Sigmoid colon (tissue), 7 donors: ENCODE results near the gene PRELID2. TPM values are rescaled to one million over a fixed set of nuclear protein-coding genes. Genes with fewer than 3 reads are reported as not detected.

ENCODE experiments used
- DNase-seq: peaks from one replicate; pipeline ENCODE4 v3.0.0-alpha.2; 2019
- H3K27ac ChIP-seq, 4 donors: fragments of 200-600 bp; sonication (generic); one replicate each; pipeline ENCODE4 v1.5.1; 2016 to 2019; ENCODE audit warnings: mild to moderate bottlenecking in 1 of 4
- H3K27me3 ChIP-seq, 3 donors: fragments of 200-600 bp; sonication (generic); one replicate each; pipeline ENCODE4 v1.5.1; 2019; ENCODE audit warnings: mild to moderate bottlenecking in 1 of 3
- H3K36me3 ChIP-seq, 4 donors: fragments of 200-600 bp; sonication (generic); one replicate each; pipeline ENCODE4 v1.5.1; 2016 to 2019
- H3K4me1 ChIP-seq, 4 donors: fragments of 200-600 bp; sonication (generic); one replicate each; pipeline ENCODE4 v1.5.1; 2017 to 2019
- H3K4me3 ChIP-seq, 4 donors: fragments of 200-600 bp; sonication (generic); one replicate each; pipeline ENCODE4 v1.5.1; 2017 to 2019; ENCODE audit warnings: mild to moderate bottlenecking in 2 of 4, moderate library complexity in 1 of 4
- H3K9me3 ChIP-seq, 4 donors: fragments of 200-600 bp in 3 of 4; sonication (generic) in 3 of 4; one replicate each; pipeline versions ENCODE4 v1.5.1 to v1.6.1; 2013 to 2019
- EP300 ChIP-seq, 4 donors: sonication (generic); formaldehyde crosslinking; IDR thresholded peaks; one replicate each; pipeline ENCODE4 v1.6.1; 2017; ENCODE audit warnings: antibody characterized with exemption in 4 of 4
- POLR2A ChIP-seq, 2 donors: fragments of 450-650 bp; IDR thresholded peaks; one replicate each; pipeline ENCODE4 v1.6.1; 2016; ENCODE audit warnings: antibody characterized with exemption in 2 of 2, mild to moderate bottlenecking in 2 of 2, moderate library complexity in 2 of 2
- POLR2AphosphoS5 ChIP-seq, 4 donors: sonication (generic); formaldehyde crosslinking; IDR thresholded peaks; one replicate each; pipeline ENCODE4 v1.6.1; 2017; ENCODE audit warnings: antibody characterized with exemption in 4 of 4
- WGBS, 2 donors: extraction: QIAGEN DNeasy Blood & Tissue Kit; methylation state at CpG; one replicate each; pipeline ENCODE4 v1.1.7; 2013; 5-methylcytosine and 5-hydroxymethylcytosine counted together
- intact Hi-C: fragments of 100-400 bp; cut with DNase I; formaldehyde crosslinking; loops from one replicate; pipeline ENCODE4 v1.15.1; 2023
- polyA plus RNA-seq, 3 donors: library from polyadenylated mRNA; stranded (reverse); fragments of 200-250 nt; gene quantifications; one replicate each; pipeline ENCODE4 v1.2.3, GENCODE V29; 2013
- total RNA-seq, 4 donors: library from RNA; depleted of rRNA; stranded (reverse); fragments of >200 nt; gene quantifications; one replicate each; pipeline ENCODE4 v1.1.0, GENCODE V29; 2016
- TF ChIP-seq, protein P1 (sequence below), 4 experiments: fragments of 450-650 bp in 3 of 4; fragments of 200-600 bp in 1 of 4; IDR thresholded peaks; one replicate each; pipeline ENCODE4 v1.5.1; 2016 to 2019; ENCODE audit warnings: antibody characterized with exemption in 4 of 4, mild to moderate bottlenecking in 3 of 4, moderate library complexity in 2 of 4
- donor health status: healthy with polysubstance abuse.
- donor health status: Bipolar disorder and iron deficiency.
- donor health status: healthy.

PRELID2 gene
- total RNA-seq: 10 to 100 TPM in 3 of 4 donors, 1 to 10 TPM in 1; 7.1 to 19.9 (median 12.5) TPM
- 10 to 100 TPM; 38.8 to 62.5 (median 60.1) TPM for polyA plus RNA-seq

GRCh38 chr5:145834917-145835847, at the start of gene PRELID2:
Gene PRELID2, minus strand, starts transcription at chr5:145835342. Its CDS starts 91 bp downstream, at chr5:145835251.
- peak; percentile 92 for DNase-seq
- no peaks in the 10 kb centered on the region for H3K27me3 ChIP-seq
- H3K36me3 ChIP-seq: no peaks in the 10 kb centered on the region
- no peaks in the 10 kb centered on the region for H3K9me3 ChIP-seq
- TF ChIP-seq, protein P1, sequence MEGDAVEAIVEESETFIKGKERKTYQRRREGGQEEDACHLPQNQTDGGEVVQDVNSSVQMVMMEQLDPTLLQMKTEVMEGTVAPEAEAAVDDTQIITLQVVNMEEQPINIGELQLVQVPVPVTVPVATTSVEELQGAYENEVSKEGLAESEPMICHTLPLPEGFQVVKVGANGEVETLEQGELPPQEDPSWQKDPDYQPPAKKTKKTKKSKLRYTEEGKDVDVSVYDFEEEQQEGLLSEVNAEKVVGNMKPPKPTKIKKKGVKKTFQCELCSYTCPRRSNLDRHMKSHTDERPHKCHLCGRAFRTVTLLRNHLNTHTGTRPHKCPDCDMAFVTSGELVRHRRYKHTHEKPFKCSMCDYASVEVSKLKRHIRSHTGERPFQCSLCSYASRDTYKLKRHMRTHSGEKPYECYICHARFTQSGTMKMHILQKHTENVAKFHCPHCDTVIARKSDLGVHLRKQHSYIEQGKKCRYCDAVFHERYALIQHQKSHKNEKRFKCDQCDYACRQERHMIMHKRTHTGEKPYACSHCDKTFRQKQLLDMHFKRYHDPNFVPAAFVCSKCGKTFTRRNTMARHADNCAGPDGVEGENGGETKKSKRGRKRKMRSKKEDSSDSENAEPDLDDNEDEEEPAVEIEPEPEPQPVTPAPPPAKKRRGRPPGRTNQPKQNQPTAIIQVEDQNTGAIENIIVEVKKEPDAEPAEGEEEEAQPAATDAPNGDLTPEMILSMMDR (IDR thresholded peaks at IDR 0.05): no peak
- TF ChIP-seq POLR2A (IDR thresholded peaks at IDR 0.05): peak; percentile 14 to 39
- peak; percentile 28 to 69 (median 62) for TF ChIP-seq POLR2AphosphoS5 (IDR thresholded peaks at IDR 0.05)
- H3K4me1 ChIP-seq: peaks cover 0 to 30% (median 27%) of the 10 kb centered on the region in 4 donors
- peak within 1 kb of the TSS; percentile 70 to 83 (median 80) for H3K27ac ChIP-seq
- H3K4me3 ChIP-seq: peak within 1 kb of the TSS; percentile 53 to 82 (median 68)
- WGBS, 2 donors: 1% methylated on average over 71 of the region's 71 CpGs
- intact Hi-C loops: loop anchor here (5.0 kb wide), 2 partner anchors 153 to 1633 kb away; no protein-coding TSS in a partner anchor

GRCh38 chr5:145874765-145875164, 39.6 kb upstream of the PRELID2 start:
- no peaks in the 10 kb centered on the region for H3K27me3 ChIP-seq
- intact Hi-C loops: no loop called here
- no peaks in the 10 kb centered on the region for H3K9me3 ChIP-seq
- no peak for TF ChIP-seq POLR2A (IDR thresholded peaks at IDR 0.05)
- TF ChIP-seq EP300 (IDR thresholded peaks at IDR 0.05): no peak
- no peak for TF ChIP-seq POLR2AphosphoS5 (IDR thresholded peaks at IDR 0.05)
- TF ChIP-seq, protein P1 (IDR thresholded peaks at IDR 0.05): no peak
- DNase-seq: no peak
- no peaks in the 10 kb centered on the region for H3K4me1 ChIP-seq
- no peak overlapping the region for H3K27ac ChIP-seq
- 93 to 94% methylated on average over 2 of the region's 2 CpGs for WGBS, 2 donors
- no peaks in the 10 kb centered on the region for H3K36me3 ChIP-seq
- H3K4me3 ChIP-seq: no peak overlapping the region

- Histone ChIP-seq H3K27ac (no peak within 1 kb of the TSS), H3K9me3 (no peaks in the 10 kb centered on the region), H3K27me3 (no peaks in the 10 kb centered on the region), H3K36me3 (no peaks in the 10 kb centered on the region), H3K4me1 (no peaks in the 10 kb centered on the region), H3K4me3 (no peak within 1 kb of the TSS)
- no peak for DNase-seq
- 78 to 91% methylated on average over 3 of the region's 3 CpGs for WGBS, 2 donors
- TF ChIP-seq POLR2AphosphoS5 (IDR thresholded peaks at IDR 0.05): no peak
- TF ChIP-seq, protein P1 (IDR thresholded peaks at IDR 0.05): no peak
- TF ChIP-seq POLR2A (IDR thresholded peaks at IDR 0.05): no peak
- TF ChIP-seq EP300 (IDR thresholded peaks at IDR 0.05): no peak
- intact Hi-C loops: no loop called here
These were observed 37.8 kb upstream of the PRELID2 start, which contains the start of gene GRXCR2 for GRCh38 chr5:145872914-145873313. Gene GRXCR2, minus strand, starts transcription at chr5:145873014. Its CDS starts 46 bp downstream, at chr5:145872968.

DNA sequence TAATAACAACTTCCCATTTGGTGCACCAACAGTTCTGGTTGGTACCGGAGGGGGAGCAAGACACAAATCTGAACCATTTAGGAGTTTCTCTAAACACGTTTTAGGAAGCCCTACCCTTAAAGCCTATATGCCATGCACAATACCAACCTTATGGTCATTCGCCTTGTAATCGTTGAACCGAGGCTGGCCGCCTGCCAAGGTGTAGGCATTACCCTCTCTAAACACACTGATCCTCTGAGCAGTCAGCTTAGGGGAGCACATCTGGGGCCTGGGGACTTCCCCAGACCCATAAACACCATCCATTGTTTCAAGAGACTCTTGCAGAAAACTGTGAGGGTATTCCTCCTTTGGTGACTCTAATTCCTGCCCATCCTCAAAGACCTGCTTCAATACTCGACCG, 37.3 kb upstream of the PRELID2 start:
- Histone ChIP-seq H3K4me3 (no peak overlapping the region), H3K27ac (no peak overlapping the region), H3K36me3 (no peaks in the 10 kb centered on the region), H3K4me1 (no peaks in the 10 kb centered on the region), H3K27me3 (no peaks in the 10 kb centered on the region), H3K9me3 (no peaks in the 10 kb centered on the region)
- 44 to 74% methylated on average over 8 of the region's 8 CpGs for WGBS, 2 donors
- TF ChIP-seq EP300 (IDR thresholded peaks at IDR 0.05) (no peak), POLR2AphosphoS5 (IDR thresholded peaks at IDR 0.05) (no peak), POLR2A (IDR thresholded peaks at IDR 0.05) (no peak)
- TF ChIP-seq, protein P1 (IDR thresholded peaks at IDR 0.05): no peak
- DNase-seq: no peak
- intact Hi-C loops: no loop called here
